B cell (primary cell): Measurements from ENCODE around the gene KRT82. TPM values are rescaled to one million over a fixed set of nuclear protein-coding genes. Genes with fewer than 3 reads are reported as not detected.

ENCODE experiments used
- ATAC-seq: fragments of 200-7000 bp; cut with Tn5 transposase; one replicate; pipeline ENCODE4 v1.10.0; 2021; ENCODE audit warnings: low read depth, mild to moderate bottlenecking, moderate number of reproducible peaks, moderate library complexity
- CTCF ChIA-PET: fragments of 350-600 bp; sonication (Branson Sonifier 250); formaldehyde crosslinking; loops from one replicate; lab custom pipeline; 2021; ENCODE audit warnings: antibody characterized with exemption, inconsistent platforms; lab: Charles Lee
- POLR2A ChIA-PET: fragments of 350-600 bp; sonication (Branson Sonifier 250); formaldehyde crosslinking; loops from one replicate; lab custom pipeline; 2021; ENCODE audit warnings: antibody characterized with exemption; lab: Charles Lee
- DNase-seq: peaks from one replicate; pipeline ENCODE4 v3.0.0; 2013
- H2AFZ ChIP-seq: 2 replicates; pipeline ENCODE4 v1.6.1; 2012; ENCODE audit warnings: mild to moderate bottlenecking, low read depth, low read length; ENCODE audit not compliant: insufficient read depth, poor library complexity, severe bottlenecking
- H3K27ac ChIP-seq, 2 donors: 1 replicate in 1 of 2; 2 replicates in 1 of 2; pipeline ENCODE4 v1.5.1; 2012 to 2013; ENCODE audit warnings: low read length in 2 of 2, mild to moderate bottlenecking in 2 of 2, moderate library complexity in 1 of 2
- H3K27me3 ChIP-seq, 4 experiments: fragments of 200-600 bp in 1 of 4; sonication (generic) in 1 of 4; replicated peaks in 1 of 4; 1 replicate in 2 of 4; 2 replicates in 2 of 4; pipeline versions ENCODE4 v1.6.1 to v1.7.0; 2013 to 2016; ENCODE audit warnings: low read length in 3 of 4, mild to moderate bottlenecking in 2 of 4, mixed read lengths in 1 of 4, moderate library complexity in 1 of 4; ENCODE audit not compliant: insufficient read depth in 4 of 4, control insufficient read depth in 3 of 4; ENCODE audit errors: control extremely low read depth in 1 of 4
- H3K36me3 ChIP-seq, 2 experiments: replicated peaks in 1 of 2; 1 replicate in 1 of 2; 2 replicates in 1 of 2; pipeline versions ENCODE4 v1.6.1 to v1.7.1; 2013; ENCODE audit warnings: low read length in 1 of 2; ENCODE audit not compliant: insufficient read depth in 2 of 2, control insufficient read depth in 1 of 2; ENCODE audit errors: control extremely low read depth in 1 of 2, extremely low read depth in 1 of 2
- H3K4me1 ChIP-seq, 2 donors: fragments of 200-600 bp in 1 of 2; sonication (generic) in 1 of 2; 1 replicate in 1 of 2; 2 replicates in 1 of 2; pipeline versions ENCODE4 v1.5.1 to v1.6.1; 2013 to 2017; ENCODE audit warnings: low read length in 2 of 2; ENCODE audit not compliant: control insufficient read depth in 2 of 2, insufficient read depth in 2 of 2
- H3K4me2 ChIP-seq: replicated peaks from 2 replicates; pipeline ENCODE3; 2012; ENCODE audit warnings: mild to moderate bottlenecking, low read depth, low read length; ENCODE audit not compliant: poor library complexity, severe bottlenecking
- H3K4me3 ChIP-seq, 5 experiments: fragments of 200-600 bp in 1 of 5; sonication (generic) in 1 of 5; 1 replicate in 3 of 5; 2 replicates in 2 of 5; pipeline versions ENCODE4 v1.5.1 to v1.7.0; 2011 to 2016; ENCODE audit warnings: low read length in 4 of 5, mild to moderate bottlenecking in 4 of 5, low read depth in 2 of 5, control low read depth in 1 of 5, moderate library complexity in 1 of 5; ENCODE audit not compliant: insufficient read depth in 1 of 5; ENCODE audit errors: control extremely low read depth in 1 of 5, extremely low read depth in 1 of 5
- H3K79me2 ChIP-seq: fragments of 200-600 bp; sonication (generic); one replicate; pipeline ENCODE4 v1.6.0; 2016; ENCODE audit warnings: low read length; ENCODE audit not compliant: control insufficient read depth, insufficient read depth
- H3K9ac ChIP-seq: fragments of 200-600 bp; sonication (generic); 2 replicates; pipeline ENCODE4 v1.6.1; 2017; ENCODE audit warnings: mild to moderate bottlenecking, low read length, moderate library complexity
- H3K9me3 ChIP-seq, 3 donors: one replicate each; pipeline versions ENCODE4 v1.6.1 to v1.7.1; 2013; ENCODE audit warnings: low read length in 2 of 3; ENCODE audit not compliant: control insufficient read depth in 2 of 3, insufficient read depth in 1 of 3; ENCODE audit errors: control extremely low read depth in 1 of 3
- H4K20me1 ChIP-seq: 2 replicates; pipeline ENCODE4 v1.6.0; 2012; ENCODE audit warnings: mild to moderate bottlenecking, low read length; ENCODE audit not compliant: insufficient read depth, control insufficient read depth, poor library complexity, severe bottlenecking
- H3K27ac Mint-ChIP-seq: one replicate; pipeline ENCODE4 v1.8.0; 2021; ENCODE audit warnings: mixed read lengths
- H3K27me3 Mint-ChIP-seq: one replicate; pipeline ENCODE4 v1.8.0; 2021; ENCODE audit warnings: mixed read lengths
- H3K4me1 Mint-ChIP-seq: one replicate; pipeline ENCODE4 v1.8.0; 2021; ENCODE audit warnings: mixed read lengths
- H3K4me3 Mint-ChIP-seq: one replicate; pipeline ENCODE4 v1.8.0; 2021; ENCODE audit warnings: mixed read lengths
- H3K9me3 Mint-ChIP-seq: one replicate; pipeline ENCODE4 v1.8.0; 2022; ENCODE audit warnings: mixed read lengths; ENCODE audit not compliant: insufficient read depth
- EZH2 ChIP-seq: IDR thresholded peaks from 2 replicates; pipeline ENCODE4 v1.6.1; 2012; ENCODE audit warnings: borderline replicate concordance, low read depth, mild to moderate bottlenecking, moderate library complexity, low read length; ENCODE audit not compliant: insufficient read depth, poor library complexity, severe bottlenecking
- WGBS: methylation state at CpG from one replicate; pipeline ENCODE4 v1.1.5; 2013; ENCODE audit warnings: missing lambda C conversion rate; ENCODE audit not compliant: insufficient coverage; 5-methylcytosine and 5-hydroxymethylcytosine counted together
- intact Hi-C: fragments of 100-400 bp; cut with micrococcal nuclease; formaldehyde crosslinking; loops from one replicate; pipeline ENCODE4 v1.10.0; 2022
- polyA plus RNA-seq: library from polyadenylated mRNA; depleted of rRNA; stranded (reverse); fragments of >200 nt; gene quantifications from 2 replicates; pipeline ENCODE4 v1.2.3, GENCODE V29; 2012
- total RNA-seq, 2 donors: library from RNA; stranded (reverse); fragments of 120-200 nt in 1 of 2; gene quantifications; 1 replicate in 1 of 2; 2 replicates in 1 of 2; pipeline versions ENCODE4 v1.2.3 to v1.2.4, GENCODE V29; 2013 to 2022
- TF ChIP-seq, protein P1 (sequence below): fragments of 200-600 bp; IDR thresholded peaks from one replicate; pipeline ENCODE4 v1.8.0; 2022; ENCODE audit warnings: antibody characterized with exemption, mild to moderate bottlenecking

The KRT82 gene
- total and polyA plus RNA-seq, 2 donors (not counting 1 experiment from before 2014, with no cell fraction given) = not detected

DNA sequence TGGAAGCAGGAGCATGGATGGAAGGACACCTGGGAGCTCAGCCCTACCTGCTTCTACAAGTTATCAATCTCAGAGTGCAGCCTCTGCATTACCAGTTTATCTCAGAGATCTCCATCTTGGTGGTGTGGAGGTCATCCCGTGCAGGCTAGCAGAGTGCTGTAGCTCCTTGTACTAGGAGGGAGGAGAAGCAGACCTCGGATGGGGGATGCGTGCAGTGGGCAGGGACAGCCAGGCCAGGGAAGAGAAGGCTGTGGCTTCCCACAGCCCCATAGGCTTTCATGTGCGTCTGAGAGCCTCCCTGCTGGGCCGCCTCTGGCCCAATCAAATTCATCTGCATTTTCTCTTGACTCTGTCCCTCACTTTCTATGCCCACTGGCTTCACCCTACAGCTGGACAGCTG, 8.8 kb upstream of the KRT82 start:
- Mint-ChIP-seq H3K4me3 (no peak overlapping the region), H3K9me3 (no peaks in the 10 kb centered on the region), H3K27ac (no peak overlapping the region), H3K27me3 (peaks cover 41% of the 10 kb centered on the region), H3K4me1 (no peaks in the 10 kb centered on the region)
- 85% methylated on average over 4 of the region's 5 CpGs for WGBS
- H3K36me3 ChIP-seq = no peaks in the 10 kb centered on the region
- no peaks in the 10 kb centered on the region for H3K27me3 ChIP-seq
- TF ChIP-seq, protein P1, sequence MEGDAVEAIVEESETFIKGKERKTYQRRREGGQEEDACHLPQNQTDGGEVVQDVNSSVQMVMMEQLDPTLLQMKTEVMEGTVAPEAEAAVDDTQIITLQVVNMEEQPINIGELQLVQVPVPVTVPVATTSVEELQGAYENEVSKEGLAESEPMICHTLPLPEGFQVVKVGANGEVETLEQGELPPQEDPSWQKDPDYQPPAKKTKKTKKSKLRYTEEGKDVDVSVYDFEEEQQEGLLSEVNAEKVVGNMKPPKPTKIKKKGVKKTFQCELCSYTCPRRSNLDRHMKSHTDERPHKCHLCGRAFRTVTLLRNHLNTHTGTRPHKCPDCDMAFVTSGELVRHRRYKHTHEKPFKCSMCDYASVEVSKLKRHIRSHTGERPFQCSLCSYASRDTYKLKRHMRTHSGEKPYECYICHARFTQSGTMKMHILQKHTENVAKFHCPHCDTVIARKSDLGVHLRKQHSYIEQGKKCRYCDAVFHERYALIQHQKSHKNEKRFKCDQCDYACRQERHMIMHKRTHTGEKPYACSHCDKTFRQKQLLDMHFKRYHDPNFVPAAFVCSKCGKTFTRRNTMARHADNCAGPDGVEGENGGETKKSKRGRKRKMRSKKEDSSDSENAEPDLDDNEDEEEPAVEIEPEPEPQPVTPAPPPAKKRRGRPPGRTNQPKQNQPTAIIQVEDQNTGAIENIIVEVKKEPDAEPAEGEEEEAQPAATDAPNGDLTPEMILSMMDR = no peak
- TF ChIP-seq EZH2 = no peak
- H4K20me1 ChIP-seq = no peaks in the 10 kb centered on the region
- DNase-seq = no peak
- ATAC-seq = no peak
- H3K4me3 ChIP-seq = no peak overlapping the region
- no peaks in the 10 kb centered on the region for H3K79me2 ChIP-seq
- H3K9me3 ChIP-seq = no peaks in the 10 kb centered on the region
- no peak overlapping the region for H3K4me2 ChIP-seq
- no peak overlapping the region for H2AFZ ChIP-seq
- H3K27ac ChIP-seq = no peak overlapping the region
- POLR2A ChIA-PET = no interaction called here
- CTCF ChIA-PET = no interaction called here
- no peak overlapping the region for H3K9ac ChIP-seq
- intact Hi-C loops = no loop called here
- H3K4me1 ChIP-seq = no peaks in the 10 kb centered on the region

DNA sequence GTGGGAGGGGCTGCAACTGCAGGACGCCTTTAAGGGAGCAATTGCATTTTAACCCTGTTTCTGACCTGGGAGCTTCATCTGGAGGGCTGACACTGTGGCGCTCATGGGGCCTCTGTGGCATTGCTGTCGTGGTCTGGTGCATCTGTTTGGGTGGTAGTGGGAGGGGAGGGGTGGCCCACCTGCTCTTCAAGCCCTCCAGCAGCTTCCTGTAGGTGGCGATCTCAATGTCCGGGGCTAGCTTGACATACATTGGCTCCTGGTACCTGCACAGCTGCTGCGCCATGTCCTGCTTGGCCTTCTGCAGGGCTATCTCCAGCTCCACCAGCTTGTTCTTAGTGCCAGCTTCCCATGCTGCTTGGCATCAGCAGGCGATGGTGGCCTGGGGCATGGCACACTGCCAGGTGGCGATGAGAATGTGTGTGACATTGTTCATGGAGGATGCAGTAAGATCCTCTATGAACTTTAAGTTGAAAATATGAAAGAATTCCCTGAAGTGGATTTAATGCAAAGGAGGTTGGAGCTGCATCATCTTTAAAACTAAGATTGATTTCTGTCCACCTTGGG, 7.7 kb upstream of the KRT82 start:
- no peaks in the 10 kb centered on the region for H3K27me3 ChIP-seq
- POLR2A ChIA-PET = no interaction called here
- H2AFZ ChIP-seq = no peak overlapping the region
- intact Hi-C loops = no loop called here
- ATAC-seq (no peak), DNase-seq (no peak)
- 65% methylated on average over 8 of the region's 8 CpGs for WGBS
- Mint-ChIP-seq H3K9me3 (no peaks in the 10 kb centered on the region), H3K27me3 (peaks cover 37% of the 10 kb centered on the region), H3K27ac (no peak overlapping the region), H3K4me1 (no peaks in the 10 kb centered on the region), H3K4me3 (no peak overlapping the region)
- no peak overlapping the region for H3K4me3 ChIP-seq
- H3K4me2 ChIP-seq = no peak overlapping the region
- no peaks in the 10 kb centered on the region for H3K9me3 ChIP-seq
- CTCF ChIA-PET = no interaction called here
- no peaks in the 10 kb centered on the region for H3K36me3 ChIP-seq
- H4K20me1 ChIP-seq = no peaks in the 10 kb centered on the region
- no peak overlapping the region for H3K9ac ChIP-seq
- no peak overlapping the region for H3K27ac ChIP-seq
- TF ChIP-seq, protein P1 = no peak
- no peak for TF ChIP-seq EZH2
- H3K4me1 ChIP-seq = no peaks in the 10 kb centered on the region
- no peaks in the 10 kb centered on the region for H3K79me2 ChIP-seq
